Stimulated activated CD8-positive, alpha-beta memory T cell treated with anti-CD3 and anti-CD28 coated beads, Interleukin-12 subunit alpha, Interleukin-12 subunit beta, amount 100 ng/mL, for 1 hour (primary cell): ENCODE measurements around the gene OTOP2.
A peak's percentile ranks its signal among the peaks of the same experiment; 100 is the strongest.
"Not testable (repeated sequence)": the region's sequence is repeated elsewhere in the genome, so short reads cannot be mapped to it uniquely, and the experiment has no call there.

Experiments used
- DNase-seq: peaks from one replicate; pipeline ENCODE4 v3.0.0-alpha.2; 2020; ENCODE audit warnings: low read depth

The OTOP2 gene

GRCh38 chr17:74901353-74902135 is 22.5 kb upstream of the OTOP2 start:
- no peak for DNase-seq

GRCh38 chr17:74903034-74903433 is 21.0 kb upstream of the OTOP2 start:
- no peak for DNase-seq

GRCh38 chr17:74903671-74904070 is 20.4 kb upstream of the OTOP2 start:
- DNase-seq, result no peak

GRCh38 chr17:74904687-74905409 is 19.2 kb upstream of the OTOP2 start:
- no peak for DNase-seq

DNA sequence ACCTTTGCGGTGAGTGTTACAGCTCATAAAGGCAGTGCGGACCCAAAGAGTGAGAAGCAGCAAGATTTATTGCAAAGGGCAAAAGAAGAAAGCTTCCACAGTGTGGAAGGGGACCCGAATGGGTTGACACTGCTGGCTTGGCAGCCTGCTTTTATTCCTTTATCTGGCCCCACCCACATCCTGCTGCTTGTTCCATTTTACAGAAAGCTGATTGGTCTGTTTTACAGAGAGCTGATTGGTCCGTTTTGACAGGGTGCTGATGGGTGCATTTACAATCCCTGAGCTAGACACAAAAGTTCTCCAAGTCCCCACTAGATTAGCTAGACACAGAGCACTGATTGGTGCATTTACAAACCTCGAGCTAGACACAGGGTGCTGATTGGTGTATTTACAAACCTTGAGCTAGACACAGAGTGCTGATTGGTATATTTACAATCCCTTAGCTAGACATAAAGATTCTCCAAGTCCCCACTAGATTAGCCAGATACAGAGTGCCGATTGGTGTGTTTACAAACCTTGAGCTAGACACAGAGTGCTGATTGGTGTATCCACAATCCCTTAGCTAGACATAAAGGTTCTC is 17.8 kb upstream of the OTOP2 start:
- not testable (repeated sequence) for DNase-seq

GRCh38 chr17:74907012-74907411 is 17.1 kb upstream of the OTOP2 start:
- no peak for DNase-seq

DNA sequence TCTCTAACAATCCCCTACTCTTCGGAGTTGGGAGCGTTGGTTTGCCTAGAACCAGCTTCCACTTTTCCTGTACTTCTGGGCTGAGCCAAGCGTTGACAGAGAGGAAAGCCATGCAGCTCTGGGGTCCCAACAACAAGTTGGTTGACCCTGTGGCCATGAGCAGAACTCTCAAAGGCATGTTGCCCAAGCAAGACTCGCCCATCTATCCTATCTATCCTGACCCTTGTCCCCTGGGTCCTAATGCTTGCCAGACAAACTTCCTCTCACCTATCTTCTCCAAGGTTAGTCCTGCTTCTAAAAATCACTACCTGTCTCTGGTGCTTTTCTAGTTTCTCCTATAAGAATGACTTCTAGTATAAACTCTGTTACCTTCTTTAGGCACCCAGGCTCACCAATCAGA is 15.0 kb upstream of the OTOP2 start:
- DNase-seq, result not testable (repeated sequence)

DNA sequence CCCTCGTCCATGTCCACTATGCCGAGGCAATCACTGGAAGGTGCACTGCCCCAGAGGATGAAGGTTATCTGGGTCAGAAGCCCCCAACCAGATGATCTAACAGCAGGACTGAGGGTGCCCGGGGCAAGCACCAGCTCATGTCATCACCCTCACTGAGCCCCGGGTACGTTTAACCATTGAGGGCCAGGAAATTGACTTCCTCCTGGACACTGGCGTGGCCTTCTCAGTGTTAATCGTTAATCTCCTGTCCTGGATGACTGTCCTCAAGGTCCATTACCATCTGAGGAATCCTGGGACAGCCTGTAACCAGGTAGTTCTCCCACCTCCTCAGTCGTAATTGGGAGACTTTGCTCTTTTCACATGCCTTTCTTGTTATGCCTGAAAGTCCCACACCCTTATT is 12.7 kb upstream of the OTOP2 start:
- DNase-seq, result not testable (repeated sequence)

DNA sequence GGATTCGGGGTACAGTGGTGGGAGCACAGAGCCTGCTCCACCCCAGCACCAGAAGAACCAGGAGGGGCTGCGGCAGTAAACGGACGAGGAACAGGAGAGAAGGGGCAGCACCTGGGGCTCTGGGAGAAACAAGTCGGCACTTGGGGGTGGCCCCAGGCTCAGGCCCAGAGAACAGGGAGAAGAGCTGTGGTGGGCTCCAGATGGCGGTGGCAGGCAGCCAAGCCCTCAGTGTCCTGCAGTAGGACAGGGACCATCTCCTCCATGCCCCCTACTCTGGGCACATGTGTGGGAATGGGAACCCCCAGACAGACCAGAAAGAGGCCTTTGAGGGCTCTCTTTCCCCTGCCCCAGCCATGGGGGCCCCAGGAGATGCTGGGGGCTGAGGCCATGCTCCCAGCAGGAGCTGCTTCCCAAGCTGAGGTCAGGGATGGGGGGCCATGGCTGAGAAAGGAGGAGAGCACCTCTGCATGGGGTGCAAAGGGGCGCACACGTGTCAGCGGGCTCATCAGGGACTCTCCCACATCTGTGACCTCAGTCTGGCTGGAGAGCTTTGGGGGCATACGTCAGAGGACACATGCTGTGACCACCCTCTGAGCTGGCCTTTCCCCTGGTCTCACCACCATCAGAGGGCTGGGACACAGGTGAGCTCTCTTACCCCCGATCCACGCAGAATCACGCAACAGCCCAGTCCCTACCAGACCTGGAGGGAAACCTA is 7.8 kb upstream of the OTOP2 start:
- DNase-seq, result no peak

DNA sequence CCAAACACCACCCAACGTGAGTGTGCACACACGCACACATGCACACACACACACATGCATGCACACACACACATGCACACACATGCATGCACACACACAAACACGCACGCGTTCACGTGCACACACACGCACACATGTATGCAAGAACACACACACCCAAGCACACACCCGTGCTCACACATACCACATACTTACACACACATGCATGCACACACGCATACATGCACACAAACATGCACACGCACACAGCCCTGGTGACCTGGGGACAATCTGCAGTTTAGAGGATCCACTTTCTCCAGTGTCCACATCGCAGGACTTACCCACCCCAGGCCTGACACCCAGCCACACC is 7.2 kb upstream of the OTOP2 start:
- no peak for DNase-seq

GRCh38 chr17:74917430-74917829 is 6.6 kb upstream of the OTOP2 start:
- no peak for DNase-seq

DNA sequence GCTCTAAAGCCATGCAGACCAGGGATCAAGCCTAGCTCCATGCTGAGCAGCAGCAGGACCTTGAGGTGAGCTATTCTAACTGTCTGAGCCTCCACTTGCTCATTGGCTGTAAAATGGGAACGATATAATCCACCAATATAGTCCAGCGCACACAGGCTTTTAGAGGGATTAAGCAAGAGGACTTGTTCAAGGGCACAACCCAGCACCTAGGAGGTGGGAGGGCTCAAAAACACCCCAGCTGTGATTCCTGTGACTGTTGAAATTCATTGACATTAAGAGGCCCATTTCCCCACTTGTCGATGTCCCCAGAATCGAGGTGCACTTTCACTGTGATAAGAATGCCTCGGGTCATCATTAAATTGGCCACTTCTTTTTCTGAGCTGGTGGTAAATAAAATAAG is 5.2 kb upstream of the OTOP2 start:
- no peak for DNase-seq

DNA sequence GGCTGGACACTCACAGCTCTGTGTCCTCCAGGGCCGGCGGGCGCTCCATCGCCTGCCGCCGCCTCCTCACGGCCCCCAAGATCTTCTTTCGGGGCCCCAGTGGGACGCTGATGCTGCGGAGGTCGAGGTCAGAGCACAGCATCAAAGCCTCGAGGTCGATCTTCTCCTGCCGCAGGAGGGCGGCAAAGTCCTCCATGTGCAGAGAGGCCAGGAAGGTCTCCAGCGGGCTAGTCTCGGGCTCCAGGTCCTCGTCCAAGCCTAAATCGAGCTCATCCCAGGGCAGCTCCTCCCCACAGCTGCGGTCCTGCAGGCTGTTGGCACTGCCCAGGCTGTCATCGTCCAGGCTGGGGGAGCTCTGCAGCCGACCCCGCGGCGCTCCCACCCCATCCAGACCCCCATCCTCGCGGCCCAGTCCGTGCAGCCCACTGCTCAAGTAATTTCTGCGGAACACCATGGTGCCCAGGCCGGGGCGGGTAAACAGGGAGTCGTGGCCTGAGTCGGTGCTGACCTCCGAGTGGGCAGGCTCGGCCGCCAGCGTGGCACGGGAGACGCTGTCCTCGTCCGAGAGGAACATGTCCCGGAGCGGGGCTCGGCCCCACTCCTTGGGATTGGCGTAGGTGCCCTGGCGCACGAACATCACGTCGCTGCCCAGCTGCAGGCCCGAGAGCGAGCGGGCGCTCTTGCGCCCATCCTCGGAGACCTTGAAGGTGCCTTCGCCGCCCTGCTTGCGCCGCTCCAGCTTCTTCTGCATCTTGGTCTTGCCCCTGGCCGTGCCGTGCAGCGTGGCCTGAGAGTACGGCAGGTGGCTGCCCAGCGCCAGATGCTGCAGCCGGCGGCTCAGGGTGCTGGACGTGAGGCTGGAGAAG is 4.4 kb upstream of the OTOP2 start:
- DNase-seq, result no peak

DNA sequence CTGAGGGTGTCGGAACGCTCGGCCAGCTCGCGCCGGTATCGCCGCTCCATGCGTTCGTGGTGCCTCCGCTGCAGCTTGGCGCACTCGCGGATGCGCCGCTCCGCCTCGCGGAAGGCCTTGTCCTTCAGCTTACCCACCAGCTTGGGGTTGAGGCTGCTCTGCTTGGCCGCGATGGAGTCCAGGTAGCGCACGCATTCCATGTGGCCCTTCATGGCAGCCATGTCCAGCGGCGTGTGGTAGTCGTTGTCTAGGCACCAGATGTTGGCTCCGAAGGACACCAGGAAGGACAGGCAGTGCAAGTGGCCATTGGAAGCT is 3.8 kb upstream of the OTOP2 start:
- DNase-seq, result no peak

DNA sequence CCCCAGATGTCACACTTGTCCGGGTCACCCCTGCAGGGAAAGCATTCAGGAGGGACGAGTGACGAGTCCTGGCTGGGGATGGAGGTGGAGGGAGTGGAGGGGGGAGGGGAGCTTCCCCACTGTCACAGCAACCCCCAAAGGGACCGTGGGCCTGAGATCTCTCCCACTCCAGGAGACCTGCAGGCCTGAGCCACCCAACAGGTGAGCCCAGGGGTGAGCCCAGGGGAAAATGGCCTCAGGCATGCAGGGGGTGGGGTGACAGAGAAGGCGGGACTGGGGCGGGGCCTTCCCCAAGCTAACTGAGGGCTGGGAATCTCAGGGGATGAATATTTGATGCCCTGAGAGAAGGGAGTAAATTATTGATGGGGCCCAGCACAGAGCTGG is 3.4 kb upstream of the OTOP2 start:
- DNase-seq, result no peak

DNA sequence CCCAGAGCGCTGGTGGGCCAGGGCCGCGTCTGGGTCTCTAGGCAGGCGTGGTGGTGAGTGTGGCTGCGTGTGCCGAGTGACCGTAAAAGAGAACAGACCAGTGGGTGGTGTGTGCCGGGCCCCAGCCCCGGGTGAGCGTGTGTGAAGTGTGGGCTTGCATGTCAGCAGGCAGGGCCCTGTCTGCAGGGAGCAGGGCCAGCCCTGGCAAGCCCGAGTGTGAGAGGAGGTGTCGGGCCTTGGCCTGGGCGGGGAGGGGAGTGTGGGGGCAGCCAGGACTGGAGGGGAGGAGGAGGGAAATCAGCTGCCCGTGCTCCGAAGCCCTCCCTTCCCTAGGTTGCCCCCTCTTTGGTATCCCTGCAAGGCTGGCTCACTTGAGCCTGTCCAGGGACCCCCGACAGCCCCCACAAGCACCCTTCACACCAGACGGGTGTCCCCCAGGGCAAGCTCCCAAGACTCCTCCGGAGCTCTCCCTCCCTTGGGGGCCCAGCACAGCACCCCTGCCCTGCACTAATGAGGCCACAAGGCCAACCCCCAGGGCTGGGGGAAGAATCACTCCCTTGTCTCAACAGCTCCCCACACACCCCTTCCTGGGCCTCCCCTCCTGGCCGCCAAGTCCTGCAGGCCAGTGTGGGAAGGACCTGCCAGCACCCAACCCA is 2.9 kb upstream of the OTOP2 start:
- no peak for DNase-seq

DNA sequence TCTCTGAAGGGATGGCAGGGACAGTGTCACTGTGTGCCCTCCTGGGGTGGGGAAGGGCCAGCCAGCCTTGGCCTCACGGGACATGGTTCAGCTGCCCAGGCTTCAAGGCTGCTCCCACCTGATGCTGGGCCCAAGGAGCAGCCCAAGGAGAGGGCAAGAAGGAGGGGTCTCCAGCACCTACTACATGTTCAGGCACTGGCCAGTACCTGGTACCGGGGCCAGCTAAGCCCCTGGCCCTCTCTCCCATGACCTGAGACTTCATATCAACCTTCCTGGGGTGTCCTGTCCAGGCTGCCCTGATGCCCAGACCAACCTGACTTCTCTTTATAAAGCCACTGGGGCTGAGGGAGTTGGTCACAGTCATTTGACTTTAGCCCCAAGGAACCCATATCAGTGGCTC is 2.3 kb upstream of the OTOP2 start:
- no peak for DNase-seq

DNA sequence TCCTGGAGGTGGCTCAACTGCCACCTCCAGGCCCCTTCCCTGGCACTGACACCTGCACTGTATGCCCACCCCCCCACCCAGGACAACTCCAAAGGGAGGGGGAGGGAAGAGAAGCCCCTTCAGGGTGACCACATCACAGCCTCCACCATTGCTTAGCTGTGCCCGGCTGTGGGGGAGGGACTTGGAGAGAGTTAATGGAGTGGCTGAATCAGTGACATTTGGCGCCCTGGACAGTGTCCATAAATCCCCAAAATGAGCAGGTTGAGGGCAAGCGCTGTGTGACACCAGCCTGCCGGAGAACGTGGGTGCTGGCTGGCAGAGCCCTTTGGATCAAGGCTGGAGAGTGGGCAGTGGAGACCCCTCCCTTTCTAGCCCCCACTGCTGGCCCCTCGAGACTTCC is 1.9 kb upstream of the OTOP2 start:
- no peak for DNase-seq

- DNase-seq, result no peak
Measured at GRCh38 chr17:74922694-74923537, 1.2 kb upstream of the OTOP2 start, which contains the start of gene USH1G. Gene USH1G (minus strand): TSS chr17:74923255. CDS start chr17:74923073, 182 bp downstream.

GRCh38 chr17:74923538-74924249 is 379 bp upstream of the OTOP2 start:
- DNase-seq, result peak; percentile 52
